Common myeloid progenitor, CD34-positive (primary cell): Measurements from ENCODE around the gene RNASE11.
"Not testable (repeated sequence)": the region's sequence is repeated elsewhere in the genome, so short reads cannot be mapped to it uniquely, and the experiment has no call there.

Source experiments
- CTCF ChIA-PET: fragments of 350-600 bp; sonication (Branson Sonifier 250); formaldehyde crosslinking; loops from one replicate; lab custom pipeline; 2021; ENCODE audit warnings: antibody characterized with exemption; lab: Charles Lee
- POLR2A ChIA-PET: fragments of 350-600 bp; sonication (Branson Sonifier 250); formaldehyde crosslinking; loops from one replicate; lab custom pipeline; 2021; ENCODE audit warnings: antibody characterized with exemption; lab: Charles Lee
- DNase-seq, 3 donors: peaks; one replicate each; pipeline versions ENCODE4 v3.0.0 to v3.0.0-alpha.2; 2013
- H3K27ac ChIP-seq, 2 experiments: 1 replicate in 1 of 2; 2 replicates in 1 of 2; pipeline ENCODE4 v1.7.0; 2013; ENCODE audit warnings: inconsistent platforms in 2 of 2, low read length in 2 of 2, mild to moderate bottlenecking in 2 of 2, low read depth in 1 of 2, moderate library complexity in 1 of 2; ENCODE audit not compliant: severe bottlenecking in 2 of 2, insufficient read depth in 1 of 2, poor library complexity in 1 of 2
- H3K27me3 ChIP-seq, 5 experiments: replicated peaks in 2 of 5; 1 replicate in 3 of 5; 2 replicates in 2 of 5; pipeline versions ENCODE4 v1.6.1 to v1.7.0; 2013; ENCODE audit warnings: low read length in 4 of 5, mild to moderate bottlenecking in 2 of 5, moderate library complexity in 2 of 5, inconsistent platforms in 1 of 5; ENCODE audit not compliant: insufficient read depth in 5 of 5, control insufficient read depth in 4 of 5
- H3K36me3 ChIP-seq, 4 experiments: 1 replicate in 2 of 4; 2 replicates in 2 of 4; pipeline versions ENCODE4 v1.6.1 to v1.7.0; 2013; ENCODE audit warnings: low read length in 3 of 4, control low read depth in 1 of 4, mild to moderate bottlenecking in 1 of 4; ENCODE audit not compliant: control insufficient read depth in 4 of 4, insufficient read depth in 4 of 4
- H3K4me1 ChIP-seq, 4 experiments: 1 replicate in 3 of 4; 2 replicates in 1 of 4; pipeline versions ENCODE4 v1.6.1 to v1.7.1; 2013; ENCODE audit warnings: low read length in 3 of 4, mild to moderate bottlenecking in 3 of 4, control low read depth in 1 of 4, inconsistent platforms in 1 of 4, moderate library complexity in 1 of 4; ENCODE audit not compliant: control insufficient read depth in 4 of 4, insufficient read depth in 4 of 4; ENCODE audit errors: control extremely low read depth in 1 of 4
- H3K4me3 ChIP-seq, 7 experiments: 1 replicate in 4 of 7; 2 replicates in 3 of 7; pipeline versions ENCODE4 v1.5.1 to v1.7.0; 2013; ENCODE audit warnings: mild to moderate bottlenecking in 7 of 7, low read length in 6 of 7, moderate library complexity in 6 of 7, inconsistent platforms in 2 of 7, low read depth in 2 of 7, control low read depth in 1 of 7; ENCODE audit not compliant: insufficient read depth in 4 of 7, control insufficient read depth in 1 of 7; ENCODE audit errors: extremely low read depth in 1 of 7
- H3K9me3 ChIP-seq, 5 experiments: 1 replicate in 4 of 5; 2 replicates in 1 of 5; pipeline versions ENCODE4 v1.6.1 to v1.7.1; 2013; ENCODE audit warnings: low read length in 4 of 5, mild to moderate bottlenecking in 2 of 5, inconsistent platforms in 1 of 5, low read depth in 1 of 5, moderate library complexity in 1 of 5; ENCODE audit not compliant: control insufficient read depth in 4 of 5, insufficient read depth in 2 of 5; ENCODE audit errors: control extremely low read depth in 1 of 5
- WGBS: methylation state at CpG from one replicate; pipeline ENCODE4 v1.1.5; 2013; ENCODE audit not compliant: insufficient coverage; 5-methylcytosine and 5-hydroxymethylcytosine counted together

The RNASE11 gene

GRCh38 chr14:20583142-20583541 is 4.7 kb downstream of the RNASE11 start:
- no peaks in the 10 kb centered on the region for H3K27me3 ChIP-seq
- CTCF ChIA-PET, result interaction anchor here (1.4 kb wide), 1 partner anchor 24 kb away, joined by 4 read pairs; no protein-coding TSS in a partner anchor
- H3K4me1 ChIP-seq, result peaks cover 2 to 24% (median 19%) of the 10 kb centered on the region in 4 experiments
- POLR2A ChIA-PET, result no interaction called here
- H3K27ac ChIP-seq, result no peak overlapping the region
- no peak for DNase-seq
- H3K9me3 ChIP-seq, result peaks cover 0 to 2% (median 0%) of the 10 kb centered on the region in 5 experiments
- H3K4me3 ChIP-seq, result no peak overlapping the region
- no peaks in the 10 kb centered on the region for H3K36me3 ChIP-seq

GRCh38 chr14:20580242-20580641 is 7.6 kb downstream of the RNASE11 start:
- CTCF ChIA-PET, result interaction anchor here (0.6 to 1.3 kb wide), 5 partner anchors 10 to 253 kb away, joined by 3 to 4 read pairs (median 3); partner anchors contain the start of gene RNASE12
- DNase-seq, result peak; percentile 19 to 71 (median 60)
- WGBS, result 15% methylated on average over 2 of the region's 4 CpGs
- H3K36me3 ChIP-seq, result no peaks in the 10 kb centered on the region
- no peak overlapping the region for H3K4me3 ChIP-seq
- POLR2A ChIA-PET, result no interaction called here
- no peaks in the 10 kb centered on the region for H3K9me3 ChIP-seq
- no peaks in the 10 kb centered on the region for H3K27me3 ChIP-seq
- H3K27ac ChIP-seq, result peak overlapping the region in 1 of 2 experiments; percentile 41
- H3K4me1 ChIP-seq, result peaks cover 2 to 24% (median 19%) of the 10 kb centered on the region in 4 experiments

- POLR2A ChIA-PET, result interaction anchor here (0.7 kb wide), 1 partner anchor 202 kb away, joined by 4 read pairs; no protein-coding TSS in a partner anchor
- DNase-seq, result peak in 1 of 3 donors; percentile 29
These were observed 8.9 kb downstream of the RNASE11 start for GRCh38 chr14:20578784-20579502.

GRCh38 chr14:20578325-20578724 is 9.5 kb downstream of the RNASE11 start:
- Histone ChIP-seq H3K27me3 (no peaks in the 10 kb centered on the region), H3K9me3 (no peaks in the 10 kb centered on the region), H3K27ac (no peak overlapping the region), H3K4me3 (no peak overlapping the region), H3K4me1 (peaks cover 2 to 24% (median 19%) of the 10 kb centered on the region in 4 experiments), H3K36me3 (no peaks in the 10 kb centered on the region)
- CTCF ChIA-PET, result interaction anchor here (1.3 to 1.6 kb wide), 2 partner anchors 9 to 31 kb away, joined by 4 to 5 read pairs; no protein-coding TSS in a partner anchor
- no peak for DNase-seq
- POLR2A ChIA-PET, result no interaction called here
- WGBS, result 94% methylated on average over 2 of the region's 3 CpGs

More at GRCh38 chr14:20578784-20579502, 8.9 kb downstream of the RNASE11 start:
- WGBS, result 55% methylated on average over 9 of the region's 14 CpGs
- H3K27ac ChIP-seq, result no peak overlapping the region
- H3K27me3 ChIP-seq, result no peaks in the 10 kb centered on the region
- no peaks in the 10 kb centered on the region for H3K36me3 ChIP-seq
- CTCF ChIA-PET, result interaction anchor here (0.7 to 1.6 kb wide), 4 partner anchors 8 to 42 kb away, joined by 3 to 5 read pairs (median 4); partner anchors contain the start of gene RNASE11
- no peak overlapping the region for H3K4me3 ChIP-seq
- H3K4me1 ChIP-seq, result peaks cover 2 to 24% (median 19%) of the 10 kb centered on the region in 4 experiments
- H3K9me3 ChIP-seq, result no peaks in the 10 kb centered on the region

- 100% methylated on average over 1 of the region's 4 CpGs for whole genome bisulfite sequencing
- POLR2A ChIA-PET, CTCF ChIA-PET, H3K27me3 ChIP-seq, H3K27ac ChIP-seq, H3K4me3 ChIP-seq, DNase-seq, H3K36me3 ChIP-seq, H3K4me1 ChIP-seq: not testable (repeated sequence)
- H3K9me3 ChIP-seq, result peaks cover 0 to 19% (median 10%) of the 10 kb centered on the region in 5 experiments
These were observed 15.3 kb downstream of the RNASE11 start for GRCh38 chr14:20572382-20572990.

DNA sequence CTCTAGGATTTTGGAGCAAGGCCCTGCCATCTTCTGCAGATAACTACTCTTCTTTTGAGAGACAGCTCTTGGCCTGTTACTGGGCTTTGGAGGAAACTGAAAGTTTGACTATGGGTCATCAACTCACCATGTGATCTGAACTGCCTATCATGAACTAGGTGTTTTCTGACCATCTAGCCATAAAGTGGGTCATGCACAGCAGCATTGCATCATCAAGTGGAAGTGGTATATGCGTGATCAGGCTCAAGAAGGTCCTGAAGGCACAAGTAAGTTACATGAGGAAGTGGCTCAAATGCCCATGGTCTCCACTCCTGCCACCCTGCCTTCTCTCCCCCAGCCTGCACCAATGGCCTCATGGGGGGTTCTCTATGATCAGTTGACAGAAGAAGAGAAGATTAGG is 17.1 kb downstream of the RNASE11 start:
- H3K36me3 ChIP-seq, H3K4me1 ChIP-seq, DNase-seq, POLR2A ChIA-PET, CTCF ChIA-PET, H3K27me3 ChIP-seq, H3K27ac ChIP-seq, H3K4me3 ChIP-seq: not testable (repeated sequence)
- H3K9me3 ChIP-seq, result peaks cover 0 to 19% (median 10%) of the 10 kb centered on the region in 5 experiments
- WGBS, result 100% methylated on average over 1 of the region's 1 CpG

DNA sequence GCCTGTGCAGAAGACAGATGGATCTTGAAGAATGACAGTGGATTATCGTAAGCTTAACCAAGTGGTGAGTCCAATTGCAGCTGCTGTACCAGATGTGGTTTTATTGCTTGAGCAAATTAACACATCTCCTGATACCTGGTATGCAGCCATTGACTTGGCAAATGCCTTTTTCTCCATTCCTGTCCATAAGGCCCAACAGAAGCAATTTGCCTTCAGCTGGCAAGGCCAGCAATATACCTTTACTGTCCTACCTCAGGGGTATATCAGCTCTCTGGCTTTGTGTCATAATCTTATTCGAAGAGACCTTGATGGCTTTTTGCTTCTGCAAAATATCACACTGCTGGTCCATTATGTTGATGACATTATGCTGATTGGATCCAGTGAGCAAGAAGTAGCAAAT is 17.9 kb downstream of the RNASE11 start:
- H3K27me3 ChIP-seq, H3K36me3 ChIP-seq, H3K27ac ChIP-seq, DNase-seq, H3K4me1 ChIP-seq, H3K4me3 ChIP-seq, POLR2A ChIA-PET, CTCF ChIA-PET: not testable (repeated sequence)
- peaks cover 0 to 19% (median 10%) of the 10 kb centered on the region in 5 experiments for H3K9me3 ChIP-seq
- WGBS, result 100% methylated on average over 2 of the region's 2 CpGs
